ENCODE results near the gene PTPRG. TPM values are rescaled to one million over a fixed set of nuclear protein-coding genes. Genes with fewer than 3 reads are reported as not detected.

The PTPRG gene
- total and polyA plus RNA-seq, 12 donors = 6.3 to 119 (median 72.2) TPM

GRCh38 chr3:61778095-61778494, 216.7 kb downstream of the PTPRG start:
- no peak for DNase-seq
- Histone ChIP-seq H3K4me1 (replicated peaks in 1 of 2) (no peaks in the 10 kb centered on the region), H3K27ac (no peak overlapping the region), H3K4me3 (no peak overlapping the region), H3K9me3 (replicated peaks in 1 of 3) (no peaks in the 10 kb centered on the region), H3K27me3 (no peaks in the 10 kb centered on the region), H3K36me3 (replicated peaks in 1 of 2) (no peaks in the 10 kb centered on the region)
- 83 to 92% (median 89%) methylated on average over 5 of the region's 5 CpGs for WGBS, 4 donors
- intact Hi-C loops (cut with DNase I) = no loop called here
- no peak for TF ChIP-seq POLR2A (IDR thresholded peaks at IDR 0.05)
- TF ChIP-seq CTCF (IDR thresholded peaks at IDR 0.05) = no peak

DNA sequence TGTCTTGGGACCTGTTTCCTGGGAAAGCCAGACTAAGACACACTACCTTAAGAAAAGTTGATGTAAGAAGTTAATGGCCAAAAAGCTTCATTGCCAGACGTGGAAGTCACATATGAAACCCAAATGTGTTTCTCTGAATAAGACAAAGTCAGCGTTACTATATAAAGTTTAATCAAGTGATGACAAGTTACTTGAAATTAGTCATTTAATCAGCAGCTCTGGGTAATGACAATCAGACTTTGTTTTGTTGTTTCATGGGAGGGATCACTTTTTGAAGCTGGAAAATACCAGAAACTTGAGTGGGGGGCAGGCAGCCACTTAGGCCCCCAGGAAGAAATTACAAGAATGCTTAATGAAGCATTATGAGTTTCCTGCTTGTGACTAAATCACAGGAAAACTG, 218.6 kb downstream of the PTPRG start:
- no peak for DNase-seq
- Histone ChIP-seq H3K36me3 (replicated peaks in 1 of 2) (no peaks in the 10 kb centered on the region), H3K4me3 (no peak overlapping the region), H3K9me3 (replicated peaks in 1 of 3) (no peaks in the 10 kb centered on the region), H3K27ac (no peak overlapping the region), H3K27me3 (no peaks in the 10 kb centered on the region), H3K4me1 (replicated peaks in 1 of 2) (peaks cover 5 to 6% of the 10 kb centered on the region in 2 donors)
- TF ChIP-seq POLR2A (IDR thresholded peaks at IDR 0.05) = no peak
- no peak for TF ChIP-seq CTCF (IDR thresholded peaks at IDR 0.05)
- 76 to 94% (median 90%) methylated on average over 2 of the region's 2 CpGs for WGBS, 4 donors
- intact Hi-C loops (cut with DNase I) = no loop called here

GRCh38 chr3:61780455-61781228, 219.3 kb downstream of the PTPRG start:
- no peak for DNase-seq
- intact Hi-C loops (cut with DNase I) = no loop called here
- Histone ChIP-seq H3K27me3 (no peaks in the 10 kb centered on the region), H3K4me1 (replicated peaks in 1 of 2) (peaks cover 5 to 6% of the 10 kb centered on the region in 2 donors), H3K36me3 (replicated peaks in 1 of 2) (no peaks in the 10 kb centered on the region), H3K9me3 (replicated peaks in 1 of 3) (no peaks in the 10 kb centered on the region), H3K4me3 (no peak overlapping the region), H3K27ac (no peak overlapping the region)
- WGBS, 4 donors = 82 to 91% (median 87%) methylated on average over 3 of the region's 3 CpGs
- TF ChIP-seq CTCF (IDR thresholded peaks at IDR 0.05) (no peak), POLR2A (IDR thresholded peaks at IDR 0.05) (no peak)

GRCh38 chr3:61783993-61784718, 222.8 kb downstream of the PTPRG start:
- peak in 5 of 7 donors; percentile 46 to 69 (median 52) for DNase-seq
- intact Hi-C loops (cut with DNase I) = no loop called here
- TF ChIP-seq POLR2A (IDR thresholded peaks at IDR 0.05) (no peak), CTCF (IDR thresholded peaks at IDR 0.05) (no peak)

More at GRCh38 chr3:61783993-61784718, 222.8 kb downstream of the PTPRG start:
- Histone ChIP-seq H3K27me3 (no peaks in the 10 kb centered on the region), H3K27ac (peak overlapping the region in 2 of 5 donors; percentile 19 to 60), H3K4me3 (peak overlapping the region in 1 of 4 donors; percentile 13), H3K4me1 (replicated peaks in 1 of 2) (peaks cover 5 to 6% of the 10 kb centered on the region in 2 donors), H3K36me3 (replicated peaks in 1 of 2) (no peaks in the 10 kb centered on the region), H3K9me3 (replicated peaks in 1 of 3) (no peaks in the 10 kb centered on the region)
- WGBS, 4 donors = 66 to 80% (median 71%) methylated on average over 6 of the region's 6 CpGs

All from adrenal gland (tissue), 12 donors.